Stimulated activated effector memory CD8-positive, alpha-beta T cell treated with anti-CD3 and anti-CD28 coated beads, Interleukin-12 subunit alpha, Interleukin-12 subunit beta, amount 100 ng/mL, for 72 hours (primary cell): ENCODE data around the gene VARS1.

Experiments
- ATAC-seq: fragments of 150-1000 bp; cut with Tn5 transposase; 2 replicates; pipeline ENCODE4 v1.10.0; 2021
- DNase-seq, 2 donors: peaks; one replicate each; pipeline ENCODE4 v3.0.0; 2021 to 2022; ENCODE audit warnings: low spot score in 2 of 2
- H3K27ac Mint-ChIP-seq: one replicate; pipeline ENCODE4 v1.8.0; 2022; ENCODE audit warnings: mild to moderate bottlenecking, mixed read lengths
- H3K36me3 Mint-ChIP-seq: one replicate; pipeline ENCODE4 v1.8.0; 2022; ENCODE audit warnings: mild to moderate bottlenecking, mixed read lengths
- H3K4me1 Mint-ChIP-seq: one replicate; pipeline ENCODE4 v1.8.0; 2022; ENCODE audit warnings: mixed read lengths
- H3K4me3 Mint-ChIP-seq: one replicate; pipeline ENCODE4 v1.8.0; 2022; ENCODE audit warnings: mild to moderate bottlenecking, mixed read lengths
- H3K9me3 Mint-ChIP-seq: one replicate; pipeline ENCODE4 v1.8.0; 2022; ENCODE audit warnings: mixed read lengths

VARS1 gene

DNA sequence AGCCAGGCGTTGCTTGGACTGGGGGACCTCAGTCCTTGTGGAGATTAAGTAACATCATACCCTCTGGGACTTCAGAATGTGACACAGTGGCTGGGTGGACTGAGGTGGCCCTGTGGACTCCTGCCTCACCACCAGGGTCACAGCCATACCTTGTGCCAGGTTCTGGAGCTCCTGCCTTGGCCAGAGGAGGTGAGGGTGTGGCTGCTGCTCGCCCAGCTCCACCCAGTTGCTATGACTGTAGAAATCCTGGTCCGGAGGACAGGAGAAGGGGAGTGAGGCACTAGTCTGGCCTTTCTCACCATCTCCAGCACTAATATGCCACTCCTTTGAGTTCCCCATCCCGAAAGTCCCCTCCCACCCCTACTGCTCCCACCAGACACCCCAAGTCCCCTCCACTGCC, 20.4 kb downstream of the VARS1 start:
- DNase-seq (no peak), ATAC-seq (no peak)
- Mint-ChIP-seq H3K27ac (peak overlapping the region; percentile 91), H3K9me3 (no peaks in the 10 kb centered on the region), H3K4me3 (no peak overlapping the region), H3K36me3 (peaks cover 28% of the 10 kb centered on the region), H3K4me1 (peaks cover 39% of the 10 kb centered on the region)

- ATAC-seq (no peak), DNase-seq (no peak)
- Mint-ChIP-seq H3K36me3 (peaks cover 3% of the 10 kb centered on the region), H3K9me3 (no peaks in the 10 kb centered on the region), H3K4me1 (peaks cover 45% of the 10 kb centered on the region), H3K4me3 (peak overlapping the region; percentile 37), H3K27ac (no peak overlapping the region)
Measured at GRCh38 chr6:31771992-31772358, 23.6 kb downstream of the VARS1 start.

- DNase-seq (no peak), ATAC-seq (no peak)
- no peak overlapping the region for H3K4me3 Mint-ChIP-seq
- no peak overlapping the region for H3K27ac Mint-ChIP-seq
- no peaks in the 10 kb centered on the region for H3K9me3 Mint-ChIP-seq
- H3K36me3 Mint-ChIP-seq: no peaks in the 10 kb centered on the region
- peaks cover 34% of the 10 kb centered on the region for H3K4me1 Mint-ChIP-seq
Measured at GRCh38 chr6:31770860-31771259, 24.7 kb downstream of the VARS1 start.

DNA sequence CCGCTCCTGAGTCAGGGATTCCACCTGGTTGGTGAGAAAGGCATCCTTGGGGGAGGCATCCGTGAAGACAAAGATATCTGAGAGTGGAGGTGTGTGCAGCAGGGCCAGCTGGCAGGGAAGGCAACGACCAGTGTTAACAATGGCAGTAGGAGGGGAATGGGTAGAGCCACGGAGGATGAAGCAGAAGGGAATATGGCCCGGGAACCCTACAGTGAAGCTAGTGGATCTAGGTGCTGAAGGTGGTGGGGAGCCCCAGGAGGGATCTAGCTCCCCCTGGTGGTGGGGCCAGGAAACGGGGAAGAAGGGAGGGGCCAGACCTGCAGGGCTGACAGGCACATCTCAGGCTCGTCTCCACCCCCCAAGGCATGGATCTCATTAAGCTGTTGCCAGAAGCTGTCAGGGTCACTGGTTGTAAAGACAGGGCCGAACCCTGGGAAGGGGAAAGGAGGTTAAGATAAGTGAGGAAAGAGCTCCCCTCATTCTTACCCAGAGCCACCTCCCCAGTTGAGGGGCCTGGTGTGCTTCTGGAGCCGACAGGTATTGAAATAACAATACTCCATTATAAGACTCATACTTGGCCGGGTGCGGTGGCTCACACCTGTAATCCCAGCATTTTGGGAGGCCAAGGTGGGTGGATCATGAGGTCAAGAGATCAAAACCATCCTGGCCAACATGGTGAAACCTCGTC, 25.7 kb downstream of the VARS1 start:
- no peaks in the 10 kb centered on the region for H3K9me3 Mint-ChIP-seq
- ATAC-seq: peak; percentile 88
- H3K36me3 Mint-ChIP-seq: no peaks in the 10 kb centered on the region
- H3K4me3 Mint-ChIP-seq: no peak overlapping the region
- peaks cover 30% of the 10 kb centered on the region for H3K4me1 Mint-ChIP-seq
- H3K27ac Mint-ChIP-seq: peak overlapping the region; percentile 33
- peak; percentile 77 to 93 for DNase-seq

DNA sequence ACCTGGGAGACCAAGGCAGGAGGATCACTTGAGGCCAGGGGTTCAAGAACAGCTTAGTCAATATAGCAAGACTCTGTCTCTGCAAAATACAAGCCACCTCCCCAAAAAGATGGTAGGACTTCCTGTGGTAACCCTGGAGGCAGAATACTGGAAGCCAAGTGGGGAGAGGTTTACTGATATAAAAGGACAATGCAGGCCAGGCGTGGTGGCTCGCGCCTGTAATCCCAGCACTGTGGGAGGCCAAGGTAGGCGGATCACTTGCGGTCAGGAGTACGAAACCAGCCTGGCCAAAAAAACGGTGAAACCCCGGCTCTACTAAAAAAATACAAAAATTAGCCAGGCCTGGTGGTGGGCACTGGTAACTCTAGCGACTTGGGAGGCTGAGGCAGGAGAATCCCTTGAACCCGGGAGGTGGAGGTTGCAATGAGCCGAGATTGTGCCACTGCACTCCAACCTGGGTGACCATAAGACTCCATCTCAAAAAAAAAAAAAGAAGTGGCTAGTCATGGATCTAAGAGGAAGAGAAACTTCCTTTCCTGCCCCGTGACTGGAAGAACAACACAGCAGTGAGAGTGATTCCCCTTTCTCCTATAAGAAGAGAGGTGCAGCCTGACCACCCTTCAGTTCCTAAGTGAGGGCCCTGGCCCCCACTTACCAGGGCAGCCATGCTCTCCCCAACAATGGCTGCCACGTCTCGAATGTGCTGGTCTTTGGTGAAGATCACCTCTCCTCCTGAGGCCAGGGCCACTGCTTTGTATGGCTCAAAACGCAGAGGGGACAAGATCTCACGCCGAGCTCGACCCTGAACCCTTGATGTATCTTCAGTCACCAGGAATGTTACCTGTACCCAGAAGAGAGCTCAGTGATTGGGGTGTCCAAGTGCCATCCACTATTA, 26.9 kb downstream of the VARS1 start:
- DNase-seq (no peak), ATAC-seq (no peak)
- no peak overlapping the region for H3K4me3 Mint-ChIP-seq
- H3K4me1 Mint-ChIP-seq: peaks cover 33% of the 10 kb centered on the region
- H3K9me3 Mint-ChIP-seq: no peaks in the 10 kb centered on the region
- H3K36me3 Mint-ChIP-seq: no peaks in the 10 kb centered on the region
- H3K27ac Mint-ChIP-seq: no peak overlapping the region

DNA sequence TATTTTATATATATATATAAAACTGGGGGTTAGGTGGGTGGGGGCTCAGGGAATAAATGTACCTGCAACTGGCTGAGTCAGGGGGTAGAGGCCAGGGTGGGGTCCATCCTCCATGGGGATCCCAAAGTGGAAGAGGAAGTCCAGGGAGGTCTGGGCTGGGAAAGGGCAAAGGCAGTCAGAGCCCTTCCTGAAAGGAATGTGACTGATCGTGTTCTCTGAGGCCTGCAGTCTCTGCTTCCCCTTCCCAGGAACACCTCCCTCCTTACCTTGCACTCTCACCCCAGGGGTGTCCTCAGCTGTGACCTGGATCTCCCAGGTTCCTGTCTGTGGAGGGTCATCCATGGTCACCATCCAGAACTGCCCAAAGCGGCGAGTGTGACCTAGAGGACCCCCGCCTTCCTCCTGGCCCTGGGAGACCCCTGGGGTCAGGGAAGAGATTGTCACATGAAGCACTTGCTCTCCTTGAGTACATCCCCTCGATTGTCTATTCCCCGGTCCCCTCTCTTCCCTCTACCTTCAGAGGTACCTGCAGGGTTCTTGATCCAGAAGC, 28.4 kb downstream of the VARS1 start:
- no peak for ATAC-seq
- peaks cover 5% of the 10 kb centered on the region for H3K36me3 Mint-ChIP-seq
- H3K4me3 Mint-ChIP-seq: no peak overlapping the region
- H3K9me3 Mint-ChIP-seq: no peaks in the 10 kb centered on the region
- no peak overlapping the region for H3K27ac Mint-ChIP-seq
- H3K4me1 Mint-ChIP-seq: peaks cover 31% of the 10 kb centered on the region
- DNase-seq: no peak

- no peak for ATAC-seq
- Mint-ChIP-seq H3K27ac (peak overlapping the region; percentile 78), H3K9me3 (no peaks in the 10 kb centered on the region), H3K4me3 (no peak overlapping the region), H3K36me3 (peaks cover 13% of the 10 kb centered on the region), H3K4me1 (peaks cover 35% of the 10 kb centered on the region)
- no peak for DNase-seq
Measured at GRCh38 chr6:31765910-31766794, 29.4 kb downstream of the VARS1 start.

- H3K4me3 Mint-ChIP-seq: no peak overlapping the region
- no peak for ATAC-seq
- H3K27ac Mint-ChIP-seq: peak overlapping the region; percentile 78
Measured at GRCh38 chr6:31765559-31765909, 30.0 kb downstream of the VARS1 start.

GRCh38 chr6:31764198-31764597, 31.4 kb downstream of the VARS1 start:
- H3K4me3 Mint-ChIP-seq: no peak overlapping the region
- DNase-seq (no peak), ATAC-seq (no peak)
- no peaks in the 10 kb centered on the region for H3K9me3 Mint-ChIP-seq
- peaks cover 22% of the 10 kb centered on the region for H3K36me3 Mint-ChIP-seq
- peaks cover 27% of the 10 kb centered on the region for H3K4me1 Mint-ChIP-seq
- peak overlapping the region; percentile 88 for H3K27ac Mint-ChIP-seq

More at GRCh38 chr6:31765559-31765909, 30.0 kb downstream of the VARS1 start:
- Mint-ChIP-seq H3K36me3 (peaks cover 20% of the 10 kb centered on the region), H3K4me1 (peaks cover 35% of the 10 kb centered on the region), H3K9me3 (no peaks in the 10 kb centered on the region)
- no peak for DNase-seq

DNA sequence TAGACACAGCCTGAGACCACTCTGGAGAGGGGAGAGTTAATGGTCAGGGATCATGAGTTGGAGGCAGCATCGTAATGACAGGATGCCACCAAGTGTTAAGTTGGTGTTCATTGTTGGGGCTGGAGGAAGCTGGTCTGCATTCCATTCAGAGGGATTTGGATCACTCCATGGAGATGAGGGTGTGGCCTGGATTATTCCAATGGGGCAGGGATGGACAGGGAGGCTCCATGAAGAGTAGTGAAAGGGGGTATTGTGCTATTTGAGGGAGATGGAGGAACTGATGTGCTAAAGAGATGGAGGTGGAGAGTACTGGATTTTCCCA, 32.0 kb downstream of the VARS1 start:
- no peak for ATAC-seq
- Mint-ChIP-seq H3K4me1 (peaks cover 27% of the 10 kb centered on the region), H3K36me3 (peaks cover 22% of the 10 kb centered on the region), H3K9me3 (no peaks in the 10 kb centered on the region), H3K4me3 (no peak overlapping the region), H3K27ac (peak overlapping the region; percentile 88)
- no peak for DNase-seq

- peaks cover 22% of the 10 kb centered on the region for H3K36me3 Mint-ChIP-seq
- H3K27ac Mint-ChIP-seq: peak overlapping the region; percentile 88
Measured at GRCh38 chr6:31762878-31763618, 32.5 kb downstream of the VARS1 start.

DNA sequence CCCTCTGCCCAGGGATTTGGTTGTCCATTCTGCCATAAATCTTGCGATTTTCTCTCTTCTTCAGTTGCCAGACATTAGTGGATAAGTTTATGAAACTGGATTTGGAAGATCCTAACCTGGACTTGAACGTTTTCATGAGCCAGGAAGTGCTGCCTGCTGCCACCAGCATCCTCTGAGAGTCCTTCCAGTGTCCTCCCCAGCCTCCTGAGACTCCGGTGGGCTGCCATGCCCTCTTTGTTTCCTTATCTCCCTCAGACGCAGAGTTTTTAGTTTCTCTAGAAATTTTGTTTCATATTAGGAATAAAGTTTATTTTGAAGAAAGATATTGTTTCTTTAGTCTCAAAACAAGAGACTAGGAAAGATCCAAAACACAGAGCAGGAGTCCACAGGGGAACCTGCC, 33.2 kb downstream of the VARS1 start, which contains the start of gene SAPCD1:
SAPCD1 (plus strand) TSS at position 301 of the 400 bp plus-strand sequence. CDS start 399 bp downstream, outside the sequence.
- Mint-ChIP-seq H3K4me3 (no peak within 1 kb of the TSS), H3K27ac (peak within 1 kb of the TSS; percentile 88), H3K4me1 (peaks cover 18% of the 10 kb centered on the region), H3K9me3 (no peaks in the 10 kb centered on the region), H3K36me3 (peaks cover 22% of the 10 kb centered on the region)
- no peak for DNase-seq
- no peak for ATAC-seq

More at GRCh38 chr6:31762878-31763618, 32.5 kb downstream of the VARS1 start:
- Mint-ChIP-seq H3K4me1 (peaks cover 25% of the 10 kb centered on the region), H3K4me3 (no peak overlapping the region), H3K9me3 (no peaks in the 10 kb centered on the region)
- no peak for DNase-seq
- no peak for ATAC-seq

DNA sequence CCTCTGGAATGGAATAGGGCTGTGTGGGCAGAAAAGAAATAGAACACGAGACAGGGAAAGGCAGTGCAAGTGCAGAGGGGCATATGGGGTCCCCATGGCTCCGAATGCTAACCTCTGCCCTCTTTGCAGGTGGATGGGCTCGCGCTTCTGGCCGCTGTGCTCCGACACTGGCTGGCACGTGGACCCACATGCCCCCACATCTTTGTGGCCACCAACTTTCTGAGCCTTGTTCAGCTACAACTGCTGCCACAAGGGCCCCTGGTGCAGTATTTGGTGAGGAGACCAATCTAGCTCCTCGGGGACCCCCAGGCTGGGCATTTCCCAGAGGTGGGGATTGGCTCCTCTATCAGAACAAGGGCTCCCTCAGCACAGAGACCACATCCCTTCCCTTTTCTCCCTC, 34.2 kb downstream of the VARS1 start:
- Mint-ChIP-seq H3K4me1 (peaks cover 17% of the 10 kb centered on the region), H3K9me3 (no peaks in the 10 kb centered on the region), H3K27ac (no peak overlapping the region), H3K36me3 (peaks cover 22% of the 10 kb centered on the region), H3K4me3 (no peak overlapping the region)
- ATAC-seq (no peak), DNase-seq (no peak)

DNA sequence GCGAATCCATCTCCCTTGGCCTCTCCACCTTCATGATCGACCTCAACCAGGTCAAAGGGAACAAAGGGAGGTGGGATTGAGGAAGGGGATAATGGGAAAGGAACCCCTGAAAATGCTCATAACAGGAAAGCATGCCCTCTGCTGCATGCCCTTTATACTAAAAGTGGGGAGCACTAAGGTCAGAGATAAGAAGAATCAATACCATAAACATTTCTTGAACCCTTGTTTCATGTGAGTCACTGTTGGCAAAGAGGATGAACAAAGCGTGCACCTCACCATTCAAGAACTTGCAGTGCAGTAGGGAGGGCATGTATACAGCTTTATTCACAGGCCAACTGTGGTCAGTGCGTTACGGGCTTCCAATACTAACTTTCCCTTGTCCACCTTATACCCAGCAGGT, 34.8 kb downstream of the VARS1 start:
- Mint-ChIP-seq H3K9me3 (no peaks in the 10 kb centered on the region), H3K27ac (no peak overlapping the region), H3K4me3 (no peak overlapping the region), H3K4me1 (peaks cover 17% of the 10 kb centered on the region), H3K36me3 (peaks cover 22% of the 10 kb centered on the region)
- ATAC-seq: no peak
- DNase-seq: no peak
